ENCODE data around the gene CBFB.
A peak's percentile ranks its signal among the peaks of the same experiment; 100 is the strongest.

CBFB gene

DNA sequence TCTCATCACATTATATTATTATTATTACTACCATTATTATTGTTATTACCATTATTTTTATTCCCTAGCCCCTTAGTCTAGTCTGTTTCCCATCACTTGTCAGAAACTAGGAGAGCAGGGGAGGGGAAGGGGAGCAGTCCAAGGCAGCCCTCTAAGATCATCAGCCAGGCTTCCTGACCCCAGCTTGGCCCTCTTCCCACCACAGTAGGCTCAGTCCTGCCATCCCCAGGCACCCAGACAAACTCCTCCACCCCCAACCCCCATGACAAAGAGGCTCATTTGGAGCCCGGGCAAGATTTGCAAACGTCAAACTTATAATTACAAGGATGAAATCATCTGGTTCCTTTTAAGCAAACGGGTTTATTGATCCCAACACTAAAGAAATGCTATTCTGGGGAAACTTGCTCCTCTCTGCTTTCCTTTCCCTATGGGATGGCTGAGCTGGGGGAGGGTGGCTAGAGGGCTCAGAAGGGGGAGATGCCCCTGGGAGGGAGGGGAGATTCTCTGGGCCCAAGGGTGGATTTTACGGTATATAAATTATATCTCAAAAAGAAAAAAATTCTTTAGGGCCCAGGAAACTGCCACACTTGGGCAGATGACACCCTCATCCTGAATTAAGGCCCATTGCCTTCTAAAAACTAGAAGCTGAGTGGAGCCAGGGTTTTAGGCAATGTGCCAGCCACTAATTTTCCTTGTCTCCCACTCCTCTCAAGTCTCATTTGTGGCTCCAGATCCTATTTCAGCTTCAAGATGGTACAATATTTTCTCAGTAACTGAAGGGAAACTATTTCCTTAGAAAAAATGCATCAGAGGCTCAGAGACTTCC is 4.4 kb upstream of the CBFB start:
- H3K4me3 ChIP-seq (replicated peaks; ENCODE audit: low read depth, low read length): no peak overlapping the region
- H3K27me3 ChIP-seq (replicated peaks; ENCODE audit: control insufficient read depth, insufficient read depth, low read length): no peaks in the 10 kb centered on the region
- TF ChIP-seq, protein P1, sequence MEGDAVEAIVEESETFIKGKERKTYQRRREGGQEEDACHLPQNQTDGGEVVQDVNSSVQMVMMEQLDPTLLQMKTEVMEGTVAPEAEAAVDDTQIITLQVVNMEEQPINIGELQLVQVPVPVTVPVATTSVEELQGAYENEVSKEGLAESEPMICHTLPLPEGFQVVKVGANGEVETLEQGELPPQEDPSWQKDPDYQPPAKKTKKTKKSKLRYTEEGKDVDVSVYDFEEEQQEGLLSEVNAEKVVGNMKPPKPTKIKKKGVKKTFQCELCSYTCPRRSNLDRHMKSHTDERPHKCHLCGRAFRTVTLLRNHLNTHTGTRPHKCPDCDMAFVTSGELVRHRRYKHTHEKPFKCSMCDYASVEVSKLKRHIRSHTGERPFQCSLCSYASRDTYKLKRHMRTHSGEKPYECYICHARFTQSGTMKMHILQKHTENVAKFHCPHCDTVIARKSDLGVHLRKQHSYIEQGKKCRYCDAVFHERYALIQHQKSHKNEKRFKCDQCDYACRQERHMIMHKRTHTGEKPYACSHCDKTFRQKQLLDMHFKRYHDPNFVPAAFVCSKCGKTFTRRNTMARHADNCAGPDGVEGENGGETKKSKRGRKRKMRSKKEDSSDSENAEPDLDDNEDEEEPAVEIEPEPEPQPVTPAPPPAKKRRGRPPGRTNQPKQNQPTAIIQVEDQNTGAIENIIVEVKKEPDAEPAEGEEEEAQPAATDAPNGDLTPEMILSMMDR (IDR thresholded peaks at IDR 0.05; ENCODE audit: insufficient read depth, low read length, poor library complexity, severe bottlenecking): no peak
- no peaks in the 10 kb centered on the region for H3K36me3 ChIP-seq (ENCODE audit: control insufficient read depth, insufficient read depth, low read length)
- no peak for DNase-seq (ENCODE audit: extremely low read depth, insufficient read length)

DNA sequence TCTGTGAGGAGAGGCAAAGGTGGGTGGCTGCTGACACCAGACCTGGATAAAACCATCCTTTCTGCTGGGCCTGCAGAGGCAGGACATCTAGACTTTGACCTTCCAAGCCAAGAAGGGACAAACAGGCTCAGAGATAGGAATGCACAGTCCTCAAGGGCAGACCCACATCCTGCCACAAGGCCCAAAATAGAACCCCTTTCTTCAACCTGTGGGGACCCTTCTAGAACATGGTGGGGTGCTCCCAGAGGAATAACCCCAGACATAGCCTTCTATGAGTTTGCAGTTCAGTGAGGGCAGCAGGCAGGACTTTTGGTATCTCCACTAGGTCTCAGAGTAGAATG is 3.8 kb upstream of the CBFB start:
- Histone ChIP-seq H3K36me3 (ENCODE audit: control insufficient read depth, insufficient read depth, low read length) (no peaks in the 10 kb centered on the region), H3K4me3 (replicated peaks; ENCODE audit: low read depth, low read length) (no peak overlapping the region), H3K27me3 (replicated peaks; ENCODE audit: control insufficient read depth, insufficient read depth, low read length) (no peaks in the 10 kb centered on the region)
- DNase-seq (ENCODE audit: extremely low read depth, insufficient read length): no peak
- TF ChIP-seq, protein P1 (IDR thresholded peaks at IDR 0.05; ENCODE audit: insufficient read depth, low read length, poor library complexity, severe bottlenecking): no peak

DNA sequence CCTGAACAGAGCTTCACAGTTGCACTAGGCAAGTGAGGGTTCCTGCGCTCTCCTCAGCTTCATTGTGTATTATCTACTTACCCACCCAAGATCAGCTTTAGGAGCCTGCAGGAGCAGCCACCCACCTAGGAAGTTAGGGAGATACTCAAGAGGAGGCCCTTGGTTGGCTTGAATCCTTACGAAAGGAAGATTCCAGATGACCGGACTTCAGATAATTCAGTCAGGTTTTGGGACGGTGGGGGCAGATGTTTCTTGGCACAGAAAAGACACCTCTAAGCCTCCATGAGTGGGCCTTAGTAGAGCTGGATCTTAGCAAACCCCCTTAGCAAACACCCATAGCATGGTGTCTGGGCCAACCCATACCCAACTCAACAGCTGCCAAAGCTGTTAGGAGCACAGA is 2.4 kb upstream of the CBFB start:
- no peak overlapping the region for H3K4me3 ChIP-seq (replicated peaks; ENCODE audit: low read depth, low read length)
- TF ChIP-seq, protein P1 (IDR thresholded peaks at IDR 0.05; ENCODE audit: insufficient read depth, low read length, poor library complexity, severe bottlenecking): no peak
- no peaks in the 10 kb centered on the region for H3K27me3 ChIP-seq (replicated peaks; ENCODE audit: control insufficient read depth, insufficient read depth, low read length)
- no peaks in the 10 kb centered on the region for H3K36me3 ChIP-seq (ENCODE audit: control insufficient read depth, insufficient read depth, low read length)
- no peak for DNase-seq (ENCODE audit: extremely low read depth, insufficient read length)

DNA sequence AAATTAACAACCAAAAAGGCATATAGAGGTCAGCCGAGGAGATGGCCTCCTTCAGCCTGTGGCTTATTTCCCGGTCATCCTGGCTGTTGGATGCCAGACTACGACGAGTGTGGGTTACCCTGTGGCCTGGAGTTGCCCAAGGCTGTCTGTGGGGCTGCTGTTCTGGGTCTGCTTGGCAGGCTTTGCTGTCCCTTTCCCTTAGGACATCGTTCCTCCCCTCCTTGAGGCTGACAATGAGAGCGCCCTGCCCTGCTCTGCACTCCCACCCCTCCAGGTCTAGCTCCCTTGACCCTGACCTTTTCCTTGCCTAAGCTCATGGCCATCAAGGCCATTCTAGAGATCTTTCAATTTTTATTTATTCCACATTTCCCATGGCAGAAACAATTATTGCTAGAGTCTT is 1.9 kb upstream of the CBFB start:
- no peak for DNase-seq (ENCODE audit: extremely low read depth, insufficient read length)

DNA sequence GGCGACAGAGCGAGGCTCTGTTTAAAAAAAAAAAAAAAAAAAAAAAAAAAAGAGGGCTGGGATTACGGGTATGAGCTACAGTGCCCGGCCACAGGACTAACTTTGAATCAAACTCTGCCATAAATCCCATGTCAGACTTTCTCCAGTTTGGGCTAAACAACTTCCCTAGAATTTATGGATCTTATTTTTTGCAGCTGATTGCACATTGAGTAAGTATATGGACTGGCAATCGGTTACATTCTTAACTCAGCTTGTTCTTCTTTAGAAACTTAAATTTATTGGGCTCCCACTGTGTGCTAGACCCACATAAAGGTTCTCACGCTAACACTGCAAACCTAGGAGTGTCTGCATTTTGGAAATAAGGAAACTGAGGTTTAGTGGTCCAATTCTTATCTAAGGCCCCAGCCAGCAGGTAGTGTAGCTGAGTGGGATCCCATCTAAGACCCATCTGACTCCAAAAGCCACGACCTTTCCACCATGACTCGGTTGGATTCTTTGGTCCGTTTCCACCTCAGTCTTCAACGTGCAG is 718 bp upstream of the CBFB start:
- no peaks in the 10 kb centered on the region for H3K27me3 ChIP-seq (replicated peaks; ENCODE audit: control insufficient read depth, insufficient read depth, low read length)
- H3K36me3 ChIP-seq (ENCODE audit: control insufficient read depth, insufficient read depth, low read length): no peaks in the 10 kb centered on the region
- H3K4me3 ChIP-seq (replicated peaks; ENCODE audit: low read depth, low read length): peak overlapping the region; percentile 75
- DNase-seq (ENCODE audit: extremely low read depth, insufficient read length): no peak
- TF ChIP-seq, protein P1 (IDR thresholded peaks at IDR 0.05; ENCODE audit: insufficient read depth, low read length, poor library complexity, severe bottlenecking): no peak

More for the DNA sequence above, 1.9 kb upstream of the CBFB start:
- H3K36me3 ChIP-seq (ENCODE audit: control insufficient read depth, insufficient read depth, low read length): no peaks in the 10 kb centered on the region
- H3K27me3 ChIP-seq (replicated peaks; ENCODE audit: control insufficient read depth, insufficient read depth, low read length): no peaks in the 10 kb centered on the region
- no peak overlapping the region for H3K4me3 ChIP-seq (replicated peaks; ENCODE audit: low read depth, low read length)
- TF ChIP-seq, protein P1 (IDR thresholded peaks at IDR 0.05; ENCODE audit: insufficient read depth, low read length, poor library complexity, severe bottlenecking): no peak
